Measurements from ENCODE around the gene HOMER2. TPM values are rescaled to one million over a fixed set of nuclear protein-coding genes. Genes with fewer than 3 reads are reported as not detected.
"Not testable (repeated sequence)": the region's sequence is repeated elsewhere in the genome, so short reads cannot be mapped to it uniquely, and the experiment has no call there.

Gene HOMER2
- 1.3 and 1.8 TPM in 2 replicates for total RNA-seq (2014; rRNA removed; shearing (Covaris generic))

DNA sequence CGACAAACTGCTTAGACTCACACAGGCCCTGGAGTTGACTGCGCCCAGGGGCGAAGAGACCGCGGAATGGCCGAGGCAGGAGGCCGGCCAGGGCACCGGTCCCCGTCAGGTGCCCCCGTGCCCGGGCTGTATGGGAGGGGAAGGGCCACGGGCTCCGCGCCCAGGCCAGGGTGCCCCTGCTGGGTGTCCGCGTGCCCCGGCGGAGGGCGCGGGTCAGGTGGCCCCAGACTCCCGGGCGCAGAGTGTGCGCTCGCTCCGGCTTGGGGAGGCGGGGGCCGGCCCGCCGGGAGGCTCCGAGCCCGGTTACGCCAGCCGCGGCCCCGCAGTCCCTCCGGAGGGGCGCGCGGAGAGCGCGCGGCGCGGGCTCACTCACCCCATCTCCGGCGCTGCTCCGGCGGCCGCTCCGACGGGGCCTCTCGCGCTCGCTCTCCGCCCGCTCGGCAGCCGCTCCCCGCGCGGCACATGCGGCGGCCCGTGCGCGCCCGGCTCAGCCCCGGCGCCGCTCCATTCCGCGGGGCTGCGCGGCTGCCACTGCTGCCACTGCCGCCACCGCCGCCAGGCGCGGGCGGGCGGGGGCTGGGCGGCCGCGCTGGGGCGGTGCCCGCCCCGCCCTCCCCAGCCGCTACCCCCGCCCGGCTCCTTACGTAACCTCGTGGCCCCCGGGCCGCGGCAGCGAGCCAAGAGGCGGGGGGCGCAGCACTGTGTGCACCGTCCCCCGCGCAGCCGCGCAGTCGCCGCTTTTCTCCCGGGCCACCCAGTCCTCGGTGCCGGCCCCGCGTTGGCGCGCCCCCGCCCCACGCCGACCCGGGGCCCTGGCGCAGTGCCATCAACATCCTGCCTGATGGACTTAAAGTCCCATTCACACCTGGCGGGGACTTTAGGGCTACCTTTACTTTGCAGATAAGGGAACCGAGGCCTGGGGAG is at the start of gene HOMER2:
Gene HOMER2, minus strand, starts transcription at position 563 of the 924 bp plus-strand sequence. Its CDS starts 185 bp downstream, at position 378.
- no peak for DNase-seq (ENCODE audit: low spot score)

DNA sequence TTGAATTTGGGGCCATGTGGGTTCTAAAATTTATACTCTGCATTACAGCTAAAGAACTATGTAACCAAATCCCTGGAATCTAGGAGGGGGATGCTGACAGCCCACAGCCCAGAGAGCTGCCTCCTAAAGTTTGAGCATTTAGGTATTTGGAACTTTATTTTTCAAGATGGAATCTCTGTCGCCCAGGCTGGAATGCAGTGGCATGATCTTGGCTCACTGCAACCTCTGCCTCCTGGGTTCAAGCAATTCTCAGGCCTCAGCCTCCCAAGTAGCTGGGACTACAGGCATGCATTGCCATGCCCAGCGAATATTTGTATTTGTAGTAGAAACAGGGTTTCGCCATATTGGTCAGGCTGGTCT is 48.1 kb upstream of the HOMER2 start:
- DNase-seq (ENCODE audit: low spot score), result not testable (repeated sequence)

DNA sequence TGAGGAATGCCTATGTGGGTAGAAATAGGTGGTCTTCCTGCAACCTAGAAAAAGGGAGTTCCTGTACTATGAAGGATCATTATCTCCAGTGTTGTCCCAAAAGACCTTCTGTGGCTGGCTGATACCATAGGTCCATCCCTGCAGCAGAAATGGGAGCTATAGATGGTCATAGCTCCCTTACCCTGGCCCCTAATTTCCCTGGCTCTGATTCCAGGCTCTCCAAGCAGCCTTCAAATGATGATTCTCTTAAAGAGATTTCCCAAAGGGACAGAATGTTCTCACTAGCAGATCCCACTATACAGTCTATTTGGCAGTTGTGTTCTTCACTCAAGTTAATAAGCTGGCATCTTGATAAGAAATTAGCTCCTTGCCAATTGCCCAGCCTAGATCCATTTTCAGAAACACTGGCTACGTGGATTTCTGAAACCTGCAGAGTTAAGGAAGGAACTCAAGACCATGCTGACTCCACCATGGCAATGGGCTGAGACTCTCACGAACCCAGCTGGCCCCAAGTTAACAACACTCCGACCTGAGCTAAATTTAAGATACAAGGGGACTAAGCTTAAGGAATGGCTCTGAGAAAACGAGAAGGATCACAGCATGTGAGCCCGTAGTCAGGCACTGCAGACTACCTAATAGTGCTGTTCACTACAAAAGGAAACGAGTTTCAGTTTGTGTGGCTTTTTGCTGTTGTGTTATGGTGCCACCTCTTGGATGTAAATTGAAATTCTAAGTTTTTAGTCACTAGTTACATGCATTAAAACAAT is 47.6 kb upstream of the HOMER2 start:
- peak; percentile 80 for DNase-seq (ENCODE audit: low spot score)

DNA sequence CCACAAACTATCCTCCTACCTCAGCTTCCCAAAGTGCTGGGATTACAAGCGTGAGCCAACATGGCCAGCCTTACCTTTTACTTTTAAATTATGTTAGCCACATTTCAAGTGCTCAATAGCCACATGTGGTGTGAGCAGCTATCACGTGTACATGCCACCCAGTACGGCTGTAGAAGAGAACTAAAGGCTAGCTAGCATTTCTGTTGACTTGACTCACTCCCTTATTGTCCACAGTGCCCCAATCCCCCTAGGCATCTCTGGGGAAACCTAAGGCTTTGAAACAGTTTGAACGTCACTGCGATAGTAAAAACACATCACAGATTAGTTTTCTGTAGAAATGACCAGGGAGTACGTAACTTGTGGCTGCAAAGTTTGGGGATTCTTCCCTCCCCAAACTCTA is 46.9 kb upstream of the HOMER2 start:
- DNase-seq (ENCODE audit: low spot score), result no peak

DNA sequence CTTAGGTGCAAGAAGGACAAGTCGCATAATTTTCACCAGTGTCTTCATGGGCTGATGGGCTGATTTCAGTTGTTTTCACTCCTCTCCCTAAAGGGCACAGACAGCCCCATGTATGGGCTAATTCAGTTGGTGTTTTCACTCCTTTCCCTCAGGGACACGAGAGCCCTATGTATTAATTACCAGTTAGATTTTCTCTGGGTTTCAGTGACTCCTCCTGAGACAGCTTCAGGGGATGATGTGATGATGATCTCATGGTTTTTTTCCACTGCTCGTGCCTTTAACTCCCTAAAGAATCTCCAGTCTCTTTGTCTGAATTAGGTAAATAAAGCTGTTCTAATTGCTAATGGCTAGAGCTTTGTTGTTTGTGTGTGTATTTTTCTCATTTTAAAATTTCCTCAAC is 43.4 kb upstream of the HOMER2 start:
- no peak for DNase-seq (ENCODE audit: low spot score)

DNA sequence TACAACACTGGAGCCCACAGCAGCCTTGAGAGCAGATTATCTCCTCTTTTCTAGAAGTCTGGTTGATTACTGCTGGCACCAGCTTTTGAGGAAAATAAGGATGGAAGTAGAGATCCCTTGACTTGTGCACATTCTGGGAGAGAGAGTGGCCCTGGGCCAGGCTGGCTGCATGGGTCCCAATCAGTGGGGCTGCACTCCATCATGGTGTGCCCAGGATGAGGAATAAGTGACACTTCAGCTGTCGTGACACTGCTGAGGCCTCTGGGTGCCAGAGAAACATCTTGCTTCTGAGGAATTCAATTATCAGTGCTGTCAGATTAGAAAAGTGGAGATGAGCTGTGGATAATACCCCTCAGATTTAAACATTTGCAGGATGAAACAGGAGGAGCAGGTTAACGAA is 42.6 kb upstream of the HOMER2 start:
- no peak for DNase-seq (ENCODE audit: low spot score)

DNA sequence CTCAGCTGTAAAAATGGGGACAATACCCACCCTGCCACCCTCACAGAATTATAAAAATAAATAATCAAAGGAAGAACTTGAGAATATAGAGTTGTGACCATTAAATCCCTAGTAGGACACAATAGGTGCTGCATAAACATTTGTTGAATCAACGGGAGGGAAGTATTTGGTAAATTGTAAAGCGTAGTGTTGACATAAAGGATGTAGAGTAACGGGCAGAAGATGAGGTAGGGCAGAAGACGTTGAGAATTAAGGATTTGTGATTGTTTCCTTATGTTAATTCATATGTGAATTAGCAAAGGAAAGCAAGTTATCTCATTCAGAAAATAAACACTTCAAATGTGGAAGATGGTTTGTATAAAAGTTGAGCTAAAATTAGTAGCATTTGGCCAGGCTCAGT is 40.6 kb upstream of the HOMER2 start:
- no peak for DNase-seq (ENCODE audit: low spot score)

DNA sequence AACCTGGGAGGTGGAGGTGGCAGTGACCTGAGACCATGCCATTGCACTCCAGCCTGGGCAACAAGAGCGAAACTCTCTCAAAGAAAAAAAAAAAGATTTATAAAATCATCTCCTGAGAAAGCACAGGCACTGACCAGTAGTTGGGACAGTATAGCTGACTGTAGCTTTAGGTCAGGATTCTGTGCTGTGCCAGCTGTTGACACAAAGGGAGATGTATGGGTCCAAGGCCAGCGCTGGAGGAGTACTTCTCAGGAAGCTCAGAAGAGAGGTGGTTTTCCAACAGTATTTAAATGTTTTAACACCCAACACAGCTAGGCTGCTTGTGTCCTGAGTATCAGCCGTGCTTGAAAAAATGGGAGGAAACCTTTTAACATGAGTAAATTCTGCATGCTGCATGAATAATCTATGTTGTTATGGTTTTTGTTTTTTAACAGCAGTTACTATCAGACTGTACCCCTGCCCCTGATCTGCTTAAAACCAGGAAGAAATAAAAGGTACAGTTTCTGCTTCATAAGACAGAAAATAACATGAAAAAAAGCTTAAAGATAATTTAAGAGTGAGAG is 40.0 kb upstream of the HOMER2 start:
- no peak for DNase-seq (ENCODE audit: low spot score)

DNA sequence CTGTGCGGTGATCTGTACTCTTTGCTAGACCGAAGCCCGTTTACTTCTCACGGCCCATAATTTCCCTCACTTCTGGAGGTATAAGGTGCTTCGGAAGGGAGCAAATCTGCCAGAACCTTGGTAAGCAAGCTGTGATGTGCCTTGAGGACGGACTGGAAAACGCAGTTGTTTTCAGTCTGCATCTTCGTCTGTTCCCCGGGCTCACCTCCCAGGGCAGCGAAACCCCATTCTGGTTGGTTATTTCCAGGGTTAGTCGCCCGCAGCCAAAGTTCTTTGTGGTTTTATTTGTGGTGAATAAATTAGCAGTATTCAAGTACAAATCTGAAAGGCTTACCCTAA is 33.9 kb upstream of the HOMER2 start:
- peak; percentile 62 for DNase-seq (ENCODE audit: low spot score)

DNA sequence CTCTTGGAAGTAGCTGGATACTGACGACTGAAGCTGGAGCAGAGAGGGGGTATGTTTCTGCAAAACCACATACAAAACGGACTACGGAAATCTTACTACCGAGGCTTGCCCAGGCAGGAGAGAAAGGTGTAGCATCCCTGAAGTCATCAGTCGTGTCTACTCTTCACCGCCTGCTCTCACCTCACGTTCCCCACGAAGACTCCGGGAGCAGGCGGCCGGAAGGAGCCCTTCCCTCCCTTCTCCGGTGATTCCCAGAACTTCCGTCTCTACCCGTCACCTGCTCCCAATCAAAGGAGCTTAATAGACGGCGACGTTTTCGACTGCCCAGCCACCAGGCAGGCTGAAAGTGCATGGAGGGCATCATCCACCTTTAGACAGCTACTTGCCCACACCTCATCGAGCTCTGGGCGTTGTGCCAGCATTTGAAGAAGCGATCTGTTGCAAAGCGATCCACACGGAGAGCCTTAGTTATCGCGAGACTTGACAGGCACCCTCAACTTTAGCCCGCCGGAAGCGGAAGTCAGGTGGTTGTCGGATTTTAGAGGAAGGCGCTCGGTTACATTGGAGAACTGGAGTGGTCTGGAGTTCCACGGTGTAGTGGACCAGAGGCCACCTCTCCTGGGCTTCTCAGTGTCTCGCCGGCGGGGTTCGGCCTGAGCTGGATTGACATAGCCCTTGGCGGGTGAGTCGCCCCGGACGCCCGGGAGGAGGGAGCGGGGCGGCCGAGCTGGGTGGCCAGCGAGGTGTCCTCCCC is 33.3 kb upstream of the HOMER2 start, which contains the start of gene RAMAC:
Gene RAMAC, plus strand, starts transcription at position 523 of the 754 bp plus-strand sequence. CDS start 2,809 bp downstream, outside the sequence.
- DNase-seq (ENCODE audit: low spot score), result peak; percentile 98

DNA sequence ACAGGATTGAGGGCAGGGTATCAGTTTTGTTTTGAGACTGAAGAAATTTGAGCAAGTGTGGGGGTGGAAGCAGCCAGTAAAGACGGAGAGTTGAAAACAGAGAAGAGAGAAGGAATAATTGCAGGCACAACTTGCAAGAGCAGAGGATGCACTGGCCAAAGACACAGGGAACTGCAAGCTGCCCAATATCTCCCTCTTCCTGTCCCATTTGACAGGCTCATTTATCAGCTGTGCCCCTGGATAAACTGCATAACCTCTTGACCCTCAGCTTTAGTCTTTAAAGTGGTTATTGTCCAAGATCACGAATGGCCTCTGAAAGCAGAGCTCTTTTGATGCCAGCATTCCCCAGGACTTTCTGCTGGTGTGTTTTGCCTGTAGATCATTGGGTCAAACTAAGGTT is 28.5 kb upstream of the HOMER2 start:
- DNase-seq (ENCODE audit: low spot score), result no peak

DNA sequence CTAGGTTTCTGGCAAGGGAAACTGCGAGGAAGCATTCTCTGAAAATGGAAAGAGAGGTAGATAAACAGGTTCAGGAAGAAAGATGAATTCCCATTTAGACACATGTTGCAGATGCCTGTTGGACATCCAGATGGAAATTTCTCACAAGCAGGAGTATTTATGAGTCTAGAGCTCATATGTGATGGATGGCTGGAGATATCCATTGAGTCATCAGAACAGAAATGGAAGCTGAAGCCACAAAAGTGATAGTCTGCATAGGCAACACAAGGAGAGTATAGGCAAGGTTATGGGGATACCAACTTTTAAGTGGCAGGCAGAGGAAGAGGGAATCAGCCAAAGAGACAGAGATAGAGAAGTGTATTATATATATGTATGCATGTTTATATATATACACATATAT is 27.2 kb upstream of the HOMER2 start:
- DNase-seq (ENCODE audit: low spot score), result no peak

DNA sequence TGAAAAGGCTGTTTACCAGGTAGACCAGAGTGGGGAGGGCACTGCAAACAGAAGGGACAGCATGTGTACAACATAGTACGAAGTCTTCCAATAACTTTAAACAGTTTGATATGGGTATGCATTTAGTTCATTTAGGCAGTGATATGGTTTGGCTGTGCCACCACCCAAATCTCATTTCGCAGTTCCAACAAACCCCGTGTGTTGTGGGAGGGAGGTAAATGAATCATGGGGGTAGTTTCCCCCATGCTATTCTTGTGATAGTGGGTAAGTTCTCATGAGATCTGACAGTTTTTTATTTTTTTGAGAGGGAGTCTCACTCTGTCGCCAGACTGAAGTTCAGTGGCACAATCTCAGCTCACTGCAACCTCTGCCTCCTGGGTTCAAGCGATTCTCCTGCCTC is 25.9 kb upstream of the HOMER2 start:
- DNase-seq (ENCODE audit: low spot score), result no peak

DNA sequence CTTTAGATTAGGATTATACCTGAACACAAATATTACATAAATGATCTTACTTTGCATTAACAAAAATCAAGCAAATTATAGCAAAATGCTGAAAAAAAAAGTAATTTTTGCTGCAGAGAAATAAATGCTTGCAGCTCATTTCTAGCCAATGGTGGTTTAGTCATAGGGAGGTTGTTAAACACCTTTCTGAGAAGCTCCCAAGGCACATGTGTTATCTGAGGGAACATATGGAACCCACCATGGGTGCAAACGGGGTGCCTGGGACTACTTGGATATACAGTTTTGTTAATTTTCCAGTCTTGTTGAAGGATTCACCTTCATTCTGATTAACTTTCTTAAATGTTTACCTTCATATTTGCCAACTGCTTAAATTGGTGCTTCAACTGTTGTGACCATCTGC is 24.6 kb upstream of the HOMER2 start:
- no peak for DNase-seq (ENCODE audit: low spot score)

DNA sequence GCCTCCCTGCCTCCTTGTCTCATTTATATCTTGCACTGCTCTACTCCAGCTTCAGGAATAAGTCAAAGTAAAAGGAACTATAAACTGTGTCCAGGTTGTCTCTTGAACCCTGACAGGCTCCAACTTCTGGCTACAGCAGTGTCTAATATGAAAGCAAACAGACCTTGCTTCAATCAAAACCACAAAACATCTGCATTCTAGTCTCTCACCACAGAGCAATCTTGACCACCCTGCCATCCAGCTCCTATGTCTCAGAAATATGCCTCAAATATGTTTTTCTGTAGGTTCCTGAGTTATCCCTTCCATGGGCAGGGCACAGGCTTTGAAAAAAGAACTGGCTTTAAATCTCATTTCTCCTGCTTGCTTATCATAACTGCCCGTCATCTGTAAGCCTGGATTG is 20.5 kb upstream of the HOMER2 start:
- no peak for DNase-seq (ENCODE audit: low spot score)

DNA sequence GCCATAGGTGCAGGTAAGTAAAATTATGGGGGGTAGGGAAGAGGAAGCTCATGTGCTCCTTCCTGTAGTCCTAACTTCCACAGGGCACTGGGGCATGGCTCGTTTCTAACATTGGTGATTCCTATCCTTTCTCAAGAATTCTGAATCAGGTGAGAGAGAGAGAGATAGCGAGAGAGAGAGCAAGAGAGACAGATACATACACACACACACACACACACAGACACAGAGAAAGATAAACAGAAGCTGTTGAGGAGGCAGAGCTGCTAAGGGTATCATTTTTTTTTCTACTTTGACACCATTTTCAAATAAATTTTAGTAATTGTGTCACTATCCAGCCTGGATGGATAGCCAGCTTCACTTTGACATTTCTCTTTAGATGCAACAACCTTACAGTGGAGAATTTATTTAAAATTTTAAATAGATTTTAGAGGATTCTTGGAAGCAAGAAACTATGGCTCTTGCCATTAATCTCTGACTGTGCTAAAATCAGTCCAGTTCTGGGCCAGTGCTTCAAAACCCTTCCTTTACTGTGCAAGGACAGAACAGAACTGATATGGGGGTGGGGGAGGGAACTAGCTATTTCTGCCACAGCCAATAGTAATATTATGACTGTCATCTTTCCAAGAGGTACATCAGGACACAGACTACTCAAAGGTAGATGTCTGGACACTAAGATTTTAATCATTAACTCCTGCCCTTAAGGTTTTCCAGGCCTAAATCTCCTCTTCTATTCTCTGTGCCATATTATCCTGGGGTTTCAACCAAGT is 18.9 kb upstream of the HOMER2 start:
- no peak for DNase-seq (ENCODE audit: low spot score)

DNA sequence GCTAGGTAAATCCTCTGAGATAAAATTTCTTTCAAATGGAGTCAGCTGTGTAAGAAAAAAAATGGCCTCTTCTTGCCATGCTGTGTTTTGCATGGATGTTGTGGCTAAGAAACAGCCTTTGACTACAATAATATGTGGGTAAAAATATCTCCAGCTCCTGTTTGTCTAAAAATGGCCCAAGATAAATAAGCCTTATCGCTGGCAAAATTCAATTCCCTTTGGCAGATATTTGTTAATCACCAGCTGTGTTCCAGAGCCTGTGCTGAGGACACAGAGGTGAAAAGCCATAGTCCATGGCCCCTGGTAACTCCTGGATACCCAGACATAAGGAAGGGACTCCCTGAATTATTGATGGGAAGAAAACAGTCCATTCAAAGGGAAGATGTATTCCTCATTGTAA is 18.2 kb upstream of the HOMER2 start:
- no peak for DNase-seq (ENCODE audit: low spot score)

DNA sequence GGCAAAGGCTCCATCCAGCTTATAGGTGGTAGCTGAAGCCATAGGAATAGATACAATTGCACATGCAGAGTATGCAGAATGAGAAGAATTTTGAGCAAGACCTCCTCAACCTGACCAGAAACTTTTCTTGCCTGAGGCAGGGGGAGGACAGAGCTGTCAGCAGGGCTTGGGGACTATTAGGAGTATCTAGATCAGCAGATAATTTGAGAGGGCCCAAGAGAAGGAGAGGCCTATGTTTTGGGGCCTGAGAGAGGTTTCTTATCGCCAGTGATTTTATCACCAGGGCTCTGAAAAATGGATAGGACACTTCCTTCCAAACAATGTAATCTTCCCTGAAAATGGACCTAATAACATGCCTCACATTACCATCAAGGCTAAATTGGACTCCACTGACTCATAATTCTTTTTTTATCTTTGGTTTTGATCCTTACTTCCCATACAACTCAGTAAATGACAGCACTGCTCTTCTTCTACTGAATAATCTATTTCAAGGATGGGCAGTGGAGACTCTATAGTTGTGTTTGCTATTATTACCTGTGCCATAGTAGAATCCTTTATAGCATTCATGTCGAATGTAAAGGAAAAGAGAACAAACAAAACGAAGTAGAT is 17.7 kb upstream of the HOMER2 start:
- no peak for DNase-seq (ENCODE audit: low spot score)

DNA sequence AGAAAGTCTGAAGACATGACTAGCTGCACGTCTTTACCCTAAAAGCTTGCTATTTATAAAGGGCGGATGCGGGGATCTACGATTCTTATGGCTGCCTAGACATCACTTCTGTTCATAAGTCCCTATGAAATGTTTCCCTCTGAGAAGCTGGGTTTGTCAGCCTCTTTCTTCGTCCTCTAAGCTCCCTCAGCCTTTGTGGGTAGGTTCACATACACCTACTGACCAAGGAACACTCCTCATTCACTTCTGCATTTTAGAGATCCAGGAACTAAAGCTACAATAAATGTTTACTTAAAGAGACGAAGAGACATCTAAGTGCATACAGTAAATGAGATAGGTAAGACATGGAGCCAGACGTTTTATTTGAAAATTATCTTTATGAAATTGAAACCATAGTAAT is 16.8 kb upstream of the HOMER2 start:
- no peak for DNase-seq (ENCODE audit: low spot score)

DNA sequence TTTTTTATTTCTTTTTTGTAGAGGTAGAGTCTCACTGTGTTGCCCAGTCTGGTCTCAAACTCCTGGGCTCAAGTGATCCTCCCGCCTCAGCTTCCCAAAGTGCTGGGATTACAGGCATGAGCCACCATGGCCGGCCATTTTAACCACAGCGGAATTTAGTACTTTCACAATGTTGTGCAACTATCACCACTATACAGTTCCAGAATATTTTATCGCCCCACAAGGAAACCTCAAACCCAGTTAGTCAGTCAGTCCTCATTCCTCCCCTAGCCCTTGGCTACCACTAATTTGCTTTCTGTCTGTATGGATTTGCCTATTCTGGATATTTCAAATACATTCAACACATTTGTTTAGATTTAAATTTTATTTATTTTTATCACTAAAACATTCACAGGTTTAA is 15.5 kb upstream of the HOMER2 start:
- DNase-seq (ENCODE audit: low spot score), result no peak

DNA sequence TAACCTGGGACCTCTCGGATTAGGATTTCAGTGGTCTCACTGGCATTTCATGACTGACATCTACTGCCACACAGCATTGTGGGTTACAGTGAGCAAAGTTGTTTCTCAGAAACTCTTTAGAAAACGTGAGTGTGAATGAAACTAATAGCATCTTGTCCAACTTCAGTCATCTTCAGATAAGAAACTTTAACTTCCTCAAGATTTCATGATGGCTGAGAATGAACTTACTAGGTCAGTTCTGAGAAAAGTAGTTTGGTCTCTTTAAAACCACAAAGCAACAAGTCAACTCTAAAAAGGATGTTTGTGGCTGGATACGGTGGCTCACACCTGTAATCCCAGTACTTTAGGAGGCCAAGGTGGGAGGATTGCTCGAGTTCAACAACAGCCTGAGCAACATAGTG is 14.2 kb upstream of the HOMER2 start:
- DNase-seq (ENCODE audit: low spot score), result no peak
